NCI-H1105 (cell line): Measurements from ENCODE around the gene STK26.
A peak's percentile ranks its signal among the peaks of the same experiment; 100 is the strongest.
"Not testable (repeated sequence)": the region's sequence is repeated elsewhere in the genome, so short reads cannot be mapped to it uniquely, and the experiment has no call there.

Experiments
- DNase-seq: peaks from one replicate; lab custom pipeline; 2025; lab: John Stamatoyannopoulos, UW

Gene STK26

GRCh38 chrX:132022967-132023895, at the start of gene STK26:
TSS of gene STK26 (plus strand) at chrX:132023302. CDS start at chrX:132023618, 316 bp downstream.
- DNase-seq = peak; percentile 42

GRCh38 chrX:131975851-131976250, 47.3 kb upstream of the STK26 start:
- DNase-seq = no peak

GRCh38 chrX:131977619-131978018, 45.5 kb upstream of the STK26 start:
- no peak for DNase-seq

GRCh38 chrX:131979116-131979515, 44.0 kb upstream of the STK26 start:
- no peak for DNase-seq

- no peak for DNase-seq
Observed at GRCh38 chrX:131985526-131986049, 37.5 kb upstream of the STK26 start.

GRCh38 chrX:131987252-131987651, 35.9 kb upstream of the STK26 start:
- no peak for DNase-seq

- DNase-seq = no peak
Observed at GRCh38 chrX:131988236-131988635, 34.9 kb upstream of the STK26 start.

- no peak for DNase-seq
Observed at GRCh38 chrX:132001127-132001526, 22.0 kb upstream of the STK26 start.

GRCh38 chrX:132004728-132005127, 18.4 kb upstream of the STK26 start:
- no peak for DNase-seq

GRCh38 chrX:132009350-132009749, 13.8 kb upstream of the STK26 start:
- DNase-seq = no peak

- DNase-seq = not testable (repeated sequence)
Observed at GRCh38 chrX:132010213-132010612, 12.9 kb upstream of the STK26 start.

- DNase-seq = no peak
Observed at GRCh38 chrX:132015875-132016274, 7.2 kb upstream of the STK26 start.

- no peak for DNase-seq
Observed at GRCh38 chrX:132016628-132017430, 6.3 kb upstream of the STK26 start.

- no peak for DNase-seq
Observed at GRCh38 chrX:132017431-132018185, 5.5 kb upstream of the STK26 start.

GRCh38 chrX:132022198-132022966, 720 bp upstream of the STK26 start:
- DNase-seq = no peak

- no peak for DNase-seq
Observed at GRCh38 chrX:132023896-132024386, 839 bp downstream of the STK26 start.

GRCh38 chrX:132025041-132025440, 1.9 kb downstream of the STK26 start:
- DNase-seq = no peak

- no peak for DNase-seq
Observed at GRCh38 chrX:132030264-132030663, 7.2 kb downstream of the STK26 start.

GRCh38 chrX:132031867-132032266, 8.8 kb downstream of the STK26 start:
- no peak for DNase-seq

GRCh38 chrX:132033166-132033565, 10.1 kb downstream of the STK26 start:
- no peak for DNase-seq

- DNase-seq = no peak
Observed at GRCh38 chrX:132034648-132035047, 11.5 kb downstream of the STK26 start.
